OCI-LY7 (cell line): ENCODE data around the gene RAC2.

ENCODE experiments used
- CTCF ChIP-seq: fragments of 200-600 bp; sonication (generic); conservative IDR thresholded peaks from 2 replicates; pipeline ENCODE4 v1.5.1; 2014; ENCODE audit warnings: mild to moderate bottlenecking, antibody characterized with exemption, low read length, moderate library complexity, mixed read lengths
- EZH2phosphoT487 ChIP-seq: fragments of 200-600 bp; sonication (generic); IDR thresholded peaks from 2 replicates; pipeline ENCODE4 v1.6.1; 2018; ENCODE audit warnings: low read depth, borderline replicate concordance, mild to moderate bottlenecking, mixed run types, antibody characterized with exemption, low read length, moderate library complexity, mixed read lengths

- no peak for TF ChIP-seq CTCF
- TF ChIP-seq EZH2phosphoT487 = no peak
Observed at GRCh38 chr22:37237371-37238268, 6.4 kb downstream of the RAC2 start.
